ENCODE data around the gene TUBA4A. TPM values are rescaled to one million over a fixed set of nuclear protein-coding genes. Genes with fewer than 3 reads are reported as not detected.

The TUBA4A gene
- total and polyA plus RNA-seq, 9 of the 15 experiments (the other 6 are each of a cell fraction or from before 2014, with no cell fraction given): 25.1 to 174 (median 42.4) TPM

DNA sequence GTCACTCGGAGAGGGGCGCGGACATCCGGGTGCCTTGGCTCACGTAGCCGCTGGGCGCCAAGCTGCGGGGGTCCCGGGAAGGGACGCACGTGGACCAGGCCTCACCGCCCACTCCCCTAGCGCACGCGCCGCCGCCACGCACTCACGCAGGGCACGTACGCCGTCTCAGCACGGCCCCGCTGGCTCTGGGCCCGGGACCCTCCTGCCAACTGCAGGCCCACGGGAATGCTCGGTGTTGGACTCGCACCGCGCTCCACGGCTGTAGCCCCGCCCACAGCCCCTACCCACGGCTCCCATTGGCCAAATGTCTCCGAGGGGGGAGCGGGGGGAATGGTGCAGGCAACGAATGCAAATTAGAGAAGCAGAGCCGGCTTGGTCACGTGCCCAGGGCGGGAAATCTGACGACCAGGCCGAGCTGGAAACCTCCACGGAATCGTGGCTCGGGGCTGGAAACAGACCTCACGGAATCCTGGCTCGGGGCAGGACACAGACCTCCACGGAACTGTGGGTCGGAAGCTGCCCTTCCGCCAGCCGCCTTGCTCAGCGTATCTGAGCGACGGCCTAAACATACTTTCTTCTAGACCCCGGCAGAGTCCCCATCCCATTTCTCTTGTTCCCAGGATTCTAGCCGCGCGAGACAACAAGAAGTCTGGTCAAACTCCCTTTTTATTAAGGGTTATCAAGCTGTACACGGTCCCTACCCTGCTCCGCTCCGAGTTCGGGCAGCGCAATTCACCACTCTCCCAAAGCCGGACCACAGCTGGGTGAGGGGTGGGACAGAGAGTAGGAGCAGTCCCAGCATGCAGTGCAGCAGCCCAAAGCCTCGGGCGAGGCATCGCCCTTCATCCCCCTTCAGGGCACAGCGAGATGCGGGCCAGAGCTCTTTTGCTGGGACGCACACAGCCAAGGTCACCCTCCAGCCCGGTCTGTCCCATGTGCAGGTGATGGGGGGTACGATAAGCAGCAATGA lies 34.7 kb downstream of the TUBA4A start, which contains the start of gene ABCB6 (continued):
- TF ChIP-seq TAF9B (IDR thresholded peaks at IDR 0.05; ENCODE audit: partially characterized antibody) (peak; percentile 33), POLR2H (tag; IDR thresholded peaks at IDR 0.05; ENCODE audit: low read depth) (no peak), ILF3 (IDR thresholded peaks at IDR 0.05; ENCODE audit: borderline replicate concordance) (no peak), KDM5B (IDR thresholded peaks at IDR 0.05; ENCODE audit: insufficient replicate concordance, low read depth, low read length) (peak; percentile 70), SREBF1 (IDR thresholded peaks at IDR 0.05; ENCODE audit: borderline replicate concordance, low read depth, low read length) (no peak), MXD1 (CRISPR knock-in tag; IDR thresholded peaks at IDR 0.05; ENCODE audit: borderline replicate concordance, poor library complexity, severe bottlenecking) (peak; percentile 35), MAZ (CRISPR knock-in tag; conservative IDR thresholded peaks at IDR 0.05 in 1 of 2, IDR thresholded peaks at IDR 0.05 in 1 of 2) (peak; percentile 61 to 81; a peak in 3 of 4 replicates), PPARD (CRISPR knock-in tag; IDR thresholded peaks at IDR 0.05) (no peak), RNF2 (IDR thresholded peaks at IDR 0.05) (peak; percentile 42; the same call in 1 of the 2 replicates), TOE1 (IDR thresholded peaks at IDR 0.05; ENCODE audit: borderline replicate concordance) (peak; percentile 95), TOE1 (CRISPR knock-in tag; IDR thresholded peaks at IDR 0.05; ENCODE audit: borderline replicate concordance, low read depth) (no peak), RHOXF2B (CRISPR knock-in tag; conservative IDR thresholded peaks at IDR 0.05) (no peak), UBTF (IDR thresholded peaks at IDR 0.05; ENCODE audit: borderline replicate concordance in 1 of 2, low read depth in 2 of 2, low read length in 2 of 2) (no peak), PTTG1 (tag; IDR thresholded peaks at IDR 0.05; ENCODE audit: low read depth) (no peak), ZNF197 (CRISPR knock-in tag; IDR thresholded peaks at IDR 0.05; ENCODE audit: low read depth) (no peak), TFAM (CRISPR knock-in tag; conservative IDR thresholded peaks at IDR 0.05) (no peak), ZC3H8 (IDR thresholded peaks at IDR 0.05) (no peak), SIN3A (IDR thresholded peaks at IDR 0.05; ENCODE audit: borderline replicate concordance in 2 of 2, control insufficient read depth in 1 of 2, low read depth in 2 of 2, low read length in 2 of 2) (peak in 1 of 2 experiments; percentile 6; a peak in 1 of 4 replicates), EP400 (IDR thresholded peaks at IDR 0.05) (peak; percentile 87)
- TF ChIP-seq, protein P1, sequence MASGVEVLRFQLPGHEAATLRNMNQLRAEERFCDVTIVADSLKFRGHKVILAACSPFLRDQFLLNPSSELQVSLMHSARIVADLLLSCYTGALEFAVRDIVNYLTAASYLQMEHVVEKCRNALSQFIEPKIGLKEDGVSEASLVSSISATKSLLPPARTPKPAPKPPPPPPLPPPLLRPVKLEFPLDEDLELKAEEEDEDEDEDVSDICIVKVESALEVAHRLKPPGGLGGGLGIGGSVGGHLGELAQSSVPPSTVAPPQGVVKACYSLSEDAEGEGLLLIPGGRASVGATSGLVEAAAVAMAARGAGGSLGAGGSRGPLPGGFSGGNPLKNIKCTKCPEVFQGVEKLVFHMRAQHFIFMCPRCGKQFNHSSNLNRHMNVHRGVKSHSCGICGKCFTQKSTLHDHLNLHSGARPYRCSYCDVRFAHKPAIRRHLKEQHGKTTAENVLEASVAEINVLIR (CRISPR knock-in tag; IDR thresholded peaks at IDR 0.05): no peak
- TF ChIP-seq, protein P2, sequence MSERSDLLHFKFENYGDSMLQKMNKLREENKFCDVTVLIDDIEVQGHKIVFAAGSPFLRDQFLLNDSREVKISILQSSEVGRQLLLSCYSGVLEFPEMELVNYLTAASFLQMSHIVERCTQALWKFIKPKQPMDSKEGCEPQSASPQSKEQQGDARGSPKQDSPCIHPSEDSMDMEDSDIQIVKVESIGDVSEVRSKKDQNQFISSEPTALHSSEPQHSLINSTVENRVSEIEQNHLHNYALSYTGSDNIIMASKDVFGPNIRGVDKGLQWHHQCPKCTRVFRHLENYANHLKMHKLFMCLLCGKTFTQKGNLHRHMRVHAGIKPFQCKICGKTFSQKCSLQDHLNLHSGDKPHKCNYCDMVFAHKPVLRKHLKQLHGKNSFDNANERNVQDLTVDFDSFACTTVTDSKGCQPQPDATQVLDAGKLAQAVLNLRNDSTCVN (CRISPR knock-in tag; IDR thresholded peaks at IDR 0.05): no peak
